H1 (cell line): Measurements from ENCODE around the gene ZFP90. TPM values are rescaled to one million over a fixed set of nuclear protein-coding genes. Genes with fewer than 3 reads are reported as not detected.

Experiments used
- ASH2L ChIP-seq: fragments of 200-600, 300-600 bp; sonication (generic); IDR thresholded peaks from one replicate; pipeline ENCODE4 v1.7.1; 2017; ENCODE audit warnings: low read length
- BCL11A ChIP-seq, 2 experiments: IDR thresholded peaks; one replicate each; pipeline ENCODE4 v1.6.1; 2011; ENCODE audit warnings: low read depth in 2 of 2, low read length in 2 of 2, mild to moderate bottlenecking in 2 of 2
- CBX5 ChIP-seq: fragments of 300-800, 300-1000 bp; sonication (generic); IDR thresholded peaks from 2 replicates; pipeline ENCODE4 v1.7.1; 2016; ENCODE audit warnings: antibody characterized with exemption, low read length, low read depth
- CHD1 ChIP-seq: IDR thresholded peaks from 2 replicates; pipeline ENCODE4 v1.6.1; 2012; ENCODE audit warnings: low read depth, low read length, improper control_type of control experiment
- EP300 ChIP-seq, 2 experiments: IDR thresholded peaks; 1 replicate in 1 of 2; 2 replicates in 1 of 2; pipeline ENCODE4 v1.6.1; 2011 to 2012; ENCODE audit warnings: low read depth in 2 of 2, low read length in 2 of 2, mild to moderate bottlenecking in 2 of 2, borderline replicate concordance in 1 of 2, inconsistent platforms in 1 of 2, moderate library complexity in 1 of 2
- FOSL1 ChIP-seq: IDR thresholded peaks from 2 replicates; pipeline ENCODE4 v1.6.1; 2011; ENCODE audit warnings: mild to moderate bottlenecking, low read depth, low read length, moderate library complexity; ENCODE audit not compliant: insufficient read depth
- GABPA ChIP-seq: IDR thresholded peaks from 2 replicates; pipeline ENCODE4 v1.6.1; 2011; ENCODE audit warnings: mild to moderate bottlenecking, low read length, moderate library complexity, borderline replicate concordance; ENCODE audit not compliant: insufficient read depth
- JUN ChIP-seq: IDR thresholded peaks from 2 replicates; pipeline ENCODE4 v1.6.1; 2011; ENCODE audit warnings: low read depth, mild to moderate bottlenecking, improper control_type of control experiment, low read length
- NANOG ChIP-seq: IDR thresholded peaks from 2 replicates; pipeline ENCODE4 v1.6.1; 2011; ENCODE audit warnings: low read length, low read depth, mild to moderate bottlenecking, inconsistent platforms; ENCODE audit not compliant: insufficient read depth, poor library complexity, severe bottlenecking
- POLR2A ChIP-seq, 2 experiments: IDR thresholded peaks; 1 replicate in 1 of 2; 2 replicates in 1 of 2; pipeline ENCODE4 v1.6.1; 2011; ENCODE audit warnings: low read depth in 2 of 2, low read length in 2 of 2, mild to moderate bottlenecking in 2 of 2; ENCODE audit errors: control extremely low read depth in 1 of 2
- RXRA ChIP-seq: IDR thresholded peaks from 2 replicates; pipeline ENCODE4 v1.6.1; 2011; ENCODE audit warnings: low read depth, mild to moderate bottlenecking, low read length, moderate library complexity; ENCODE audit not compliant: insufficient read depth
- SAP30 ChIP-seq: fragments of 300-600 bp; sonication (generic); IDR thresholded peaks from 2 replicates; pipeline ENCODE4 v1.7.1; 2012; ENCODE audit warnings: low read length, moderate library complexity, mild to moderate bottlenecking, inconsistent platforms; ENCODE audit not compliant: insufficient read depth, insufficient replicate concordance
- SIN3A ChIP-seq, 2 experiments: IDR thresholded peaks in 1 of 2; conservative IDR thresholded peaks in 1 of 2; 2 replicates each; pipeline ENCODE4 v1.6.1; 2011 to 2012; ENCODE audit warnings: low read length in 2 of 2, improper control_type of control experiment in 1 of 2, low read depth in 1 of 2, mild to moderate bottlenecking in 1 of 2
- SIX5 ChIP-seq: IDR thresholded peaks from 2 replicates; pipeline ENCODE4 v1.6.1; 2011; ENCODE audit warnings: mild to moderate bottlenecking, low read depth, low read length
- SP1 ChIP-seq: IDR thresholded peaks from 2 replicates; pipeline ENCODE4 v1.6.1; 2011; ENCODE audit warnings: low read depth, low read length
- SRF ChIP-seq: IDR thresholded peaks from 2 replicates; pipeline ENCODE4 v1.6.1; 2011; ENCODE audit warnings: mild to moderate bottlenecking, low read depth, low read length, moderate library complexity
- SUZ12 ChIP-seq: fragments of 200-600 bp; sonication (generic); IDR thresholded peaks from 2 replicates; pipeline ENCODE4 v1.6.1; 2012; ENCODE audit warnings: mild to moderate bottlenecking, inconsistent platforms, low read length, moderate library complexity, mixed read lengths
- TBP ChIP-seq: IDR thresholded peaks from 2 replicates; pipeline ENCODE4 v1.6.1; 2011; ENCODE audit warnings: low read depth, low read length, improper control_type of control experiment
- TEAD4 ChIP-seq: IDR thresholded peaks from 2 replicates; pipeline ENCODE4 v1.6.1; 2012; ENCODE audit warnings: low read depth, low read length, inconsistent platforms, mixed read lengths
- polyA plus RNA-seq, 7 experiments: library from polyadenylated mRNA; depleted of rRNA in 3 of 7; stranded (reverse) in 5 of 7; unstranded in 2 of 7; fragments of >200 nt in 5 of 7; fragments of 200-250 nt in 2 of 7; gene quantifications; 1 replicate in 5 of 7; 2 replicates in 1 of 7; 4 replicates in 1 of 7; pipeline versions ENCODE4 v1.2.1 to v1.2.3, GENCODE V29; 2011 to 2013; ENCODE audit warnings: missing spikeins in 2 of 7, mixed read lengths in 2 of 7
- total RNA-seq: library from RNA; stranded (reverse); fragmentation: NEBNext Ultra II Directional; extraction: Animal tissue kit (Norgen Biotek cat#: 25700); gene quantifications from 2 replicates; pipeline ENCODE4 v1.2.1, GENCODE V29; 2021
- TF ChIP-seq, protein P1 (sequence below), 3 experiments: IDR thresholded peaks; 1 replicate in 2 of 3; 2 replicates in 1 of 3; pipeline versions ENCODE4 v1.5.1 to v1.6.1; 2011; ENCODE audit warnings: low read length in 3 of 3, mild to moderate bottlenecking in 3 of 3, inconsistent platforms in 2 of 3, low read depth in 1 of 3, moderate library complexity in 1 of 3; ENCODE audit not compliant: insufficient read depth in 1 of 3; ENCODE audit errors: control extremely low read depth in 1 of 3
- TF ChIP-seq, protein P2 (sequence below): IDR thresholded peaks from 2 replicates; pipeline ENCODE4 v1.6.1; 2012; ENCODE audit warnings: inconsistent platforms

Gene ZFP90
- total and polyA plus RNA-seq, 2 of the 8 experiments (the other 6 are each of a cell fraction or from before 2014, with no cell fraction given), result 10.3 to 19.1 TPM

DNA sequence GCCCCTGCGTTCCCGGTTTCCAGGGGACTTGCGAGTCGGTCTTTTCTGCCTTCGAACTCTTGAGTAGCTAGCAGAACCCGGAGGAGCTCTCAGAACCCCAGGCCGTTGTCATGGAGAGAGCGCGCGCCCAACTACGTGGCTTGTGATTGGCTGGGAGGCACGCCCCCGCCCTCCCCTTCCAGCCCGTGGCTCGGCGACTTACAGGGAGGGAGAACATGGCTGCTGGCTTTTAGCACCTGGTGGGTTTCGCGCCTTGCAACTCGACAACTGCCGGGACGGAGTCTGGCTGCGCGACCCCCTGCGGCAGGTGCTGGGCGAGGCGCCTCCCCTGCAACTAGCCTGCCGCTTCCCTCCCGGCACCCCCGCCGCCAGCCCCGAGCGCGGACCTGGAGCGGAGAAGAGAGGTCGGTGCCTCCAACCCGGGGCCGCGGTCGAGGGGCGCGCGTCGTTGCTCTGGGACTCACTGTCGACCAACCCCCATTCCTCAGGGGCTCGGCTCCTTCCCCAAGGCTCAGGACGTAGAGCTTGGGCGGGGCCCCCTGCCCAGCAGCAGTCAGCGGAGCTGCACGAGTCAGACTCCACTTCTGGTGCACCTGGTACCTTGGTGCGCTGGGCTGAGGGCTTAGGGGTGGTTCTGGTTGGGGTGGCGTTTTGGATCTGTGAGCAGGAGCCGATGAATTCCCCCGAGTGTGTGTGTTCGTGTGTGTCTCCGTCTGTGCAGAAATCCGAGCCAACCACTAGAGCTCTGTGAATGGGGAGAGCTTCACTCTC lies 9.0 kb upstream of the ZFP90 start (continued):
- TF ChIP-seq EP300 (IDR thresholded peaks at IDR 0.05; ENCODE audit: borderline replicate concordance in 1 of 2, low read depth in 2 of 2, low read length in 2 of 2) (no peak), POLR2A (IDR thresholded peaks at IDR 0.05; ENCODE audit: control extremely low read depth in 1 of 2, low read depth in 2 of 2, low read length in 2 of 2) (peak in 1 of 2 experiments; percentile 68; a peak in 2 of 3 replicates), SUZ12 (no peak), CBX5 (no peak), SIN3A (conservative IDR thresholded peaks at IDR 0.05 in 1 of 2, IDR thresholded peaks at IDR 0.05 in 1 of 2; ENCODE audit: low read depth in 1 of 2, low read length in 2 of 2) (peak in 1 of 2 experiments; percentile 72; a peak in 1 of 4 replicates), ASH2L (peak; percentile 94), TBP (peak; percentile 30; the same call in 1 of the 2 replicates), TEAD4 (no peak), SRF (no peak), CHD1 (no peak), BCL11A (IDR thresholded peaks at IDR 0.05; ENCODE audit: low read depth in 2 of 2, low read length in 2 of 2) (no peak), GABPA (no peak), SIX5 (no peak), FOSL1 (no peak), NANOG (no peak), RXRA (no peak), SP1 (peak; percentile 86), JUN (no peak), SAP30 (peak; percentile 60)
- TF ChIP-seq, protein P1, sequence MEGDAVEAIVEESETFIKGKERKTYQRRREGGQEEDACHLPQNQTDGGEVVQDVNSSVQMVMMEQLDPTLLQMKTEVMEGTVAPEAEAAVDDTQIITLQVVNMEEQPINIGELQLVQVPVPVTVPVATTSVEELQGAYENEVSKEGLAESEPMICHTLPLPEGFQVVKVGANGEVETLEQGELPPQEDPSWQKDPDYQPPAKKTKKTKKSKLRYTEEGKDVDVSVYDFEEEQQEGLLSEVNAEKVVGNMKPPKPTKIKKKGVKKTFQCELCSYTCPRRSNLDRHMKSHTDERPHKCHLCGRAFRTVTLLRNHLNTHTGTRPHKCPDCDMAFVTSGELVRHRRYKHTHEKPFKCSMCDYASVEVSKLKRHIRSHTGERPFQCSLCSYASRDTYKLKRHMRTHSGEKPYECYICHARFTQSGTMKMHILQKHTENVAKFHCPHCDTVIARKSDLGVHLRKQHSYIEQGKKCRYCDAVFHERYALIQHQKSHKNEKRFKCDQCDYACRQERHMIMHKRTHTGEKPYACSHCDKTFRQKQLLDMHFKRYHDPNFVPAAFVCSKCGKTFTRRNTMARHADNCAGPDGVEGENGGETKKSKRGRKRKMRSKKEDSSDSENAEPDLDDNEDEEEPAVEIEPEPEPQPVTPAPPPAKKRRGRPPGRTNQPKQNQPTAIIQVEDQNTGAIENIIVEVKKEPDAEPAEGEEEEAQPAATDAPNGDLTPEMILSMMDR (IDR thresholded peaks at IDR 0.05; ENCODE audit: control extremely low read depth in 1 of 3, insufficient read depth in 1 of 3, low read depth in 1 of 3, low read length in 3 of 3), result no peak
- TF ChIP-seq, protein P2, sequence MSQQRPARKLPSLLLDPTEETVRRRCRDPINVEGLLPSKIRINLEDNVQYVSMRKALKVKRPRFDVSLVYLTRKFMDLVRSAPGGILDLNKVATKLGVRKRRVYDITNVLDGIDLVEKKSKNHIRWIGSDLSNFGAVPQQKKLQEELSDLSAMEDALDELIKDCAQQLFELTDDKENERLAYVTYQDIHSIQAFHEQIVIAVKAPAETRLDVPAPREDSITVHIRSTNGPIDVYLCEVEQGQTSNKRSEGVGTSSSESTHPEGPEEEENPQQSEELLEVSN, result peak; percentile 99
